ENCODE measurements around the gene FAXDC2.

Gene FAXDC2

DNA sequence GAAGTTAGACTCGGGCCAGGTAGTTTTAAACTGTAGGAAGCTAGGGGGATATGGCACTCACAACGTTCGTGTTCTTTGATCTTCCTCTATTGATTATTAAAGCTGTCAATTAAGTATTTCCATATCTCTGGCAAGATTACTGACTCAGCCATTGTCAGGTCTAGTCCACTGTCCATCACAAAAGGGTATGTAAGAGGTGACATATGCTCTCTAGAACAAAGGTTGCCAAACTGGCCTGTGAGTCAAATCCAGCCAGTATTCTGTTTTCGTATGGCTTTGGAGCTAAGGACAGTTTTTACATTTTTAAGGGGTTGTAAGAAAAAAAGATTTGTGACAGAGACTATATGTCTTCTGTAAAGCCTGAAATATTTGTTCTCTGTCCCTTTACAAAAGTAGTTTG, 44.2 kb downstream of the FAXDC2 start:
- Histone ChIP-seq H3K4me3 (ENCODE audit: low read length) (no peak overlapping the region), H3K4me1 (ENCODE audit: control insufficient read depth, insufficient read depth, low read length) (no peaks in the 10 kb centered on the region), H3K36me3 (ENCODE audit: control insufficient read depth, insufficient read depth, low read length) (peaks cover 58% of the 10 kb centered on the region), H3K27ac (ENCODE audit: low read depth, low read length) (no peak overlapping the region), H3K27me3 (ENCODE audit: control insufficient read depth, insufficient read depth, low read length) (no peaks in the 10 kb centered on the region), H3K9ac (ENCODE audit: low read length) (no peak overlapping the region)

DNA sequence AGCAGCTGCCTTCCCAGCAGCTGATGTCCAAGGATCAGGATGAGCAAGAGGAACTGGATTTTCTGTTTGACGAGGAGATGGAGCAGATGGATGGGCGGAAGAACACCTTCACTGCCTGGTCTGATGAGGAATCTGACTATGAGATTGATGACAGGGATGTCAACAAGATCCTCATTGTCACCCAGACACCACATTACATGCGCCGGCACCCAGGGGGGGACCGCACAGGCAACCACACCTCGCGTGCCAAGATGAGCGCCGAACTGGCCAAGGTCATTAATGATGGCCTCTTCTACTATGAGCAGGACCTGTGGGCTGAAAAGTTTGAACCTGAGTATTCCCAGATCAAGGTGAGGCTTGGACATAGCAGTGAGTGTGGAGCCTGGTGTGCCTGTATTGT, 48.4 kb downstream of the FAXDC2 start:
- no peak overlapping the region for H3K4me3 ChIP-seq (ENCODE audit: low read length)
- peaks cover 61% of the 10 kb centered on the region for H3K36me3 ChIP-seq (ENCODE audit: control insufficient read depth, insufficient read depth, low read length)
- no peak overlapping the region for H3K27ac ChIP-seq (ENCODE audit: low read depth, low read length)
- no peaks in the 10 kb centered on the region for H3K4me1 ChIP-seq (ENCODE audit: control insufficient read depth, insufficient read depth, low read length)
- no peak overlapping the region for H3K9ac ChIP-seq (ENCODE audit: low read length)
- H3K27me3 ChIP-seq (ENCODE audit: control insufficient read depth, insufficient read depth, low read length) = no peaks in the 10 kb centered on the region

DNA sequence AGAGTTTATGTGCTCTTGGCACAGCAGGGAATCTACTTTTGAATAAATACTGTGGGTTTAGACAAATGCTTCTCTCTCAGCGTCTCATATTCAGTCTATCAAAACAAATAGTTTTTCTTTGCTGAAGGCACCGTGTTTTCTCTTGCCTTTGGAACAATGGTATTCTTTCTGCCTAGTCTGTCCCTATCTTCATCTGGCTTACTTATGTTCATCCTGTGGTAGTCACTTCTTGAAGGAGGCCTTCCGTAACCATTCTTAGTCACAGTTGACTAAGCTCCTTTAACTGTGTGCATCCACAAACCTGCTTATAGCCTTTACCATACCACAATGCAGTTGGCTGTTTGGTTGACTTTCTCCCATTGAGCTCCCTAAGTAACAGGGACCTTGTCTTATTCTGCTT, 49.3 kb downstream of the FAXDC2 start:
- Histone ChIP-seq H3K9ac (ENCODE audit: low read length) (no peak overlapping the region), H3K27ac (ENCODE audit: low read depth, low read length) (no peak overlapping the region), H3K4me1 (ENCODE audit: control insufficient read depth, insufficient read depth, low read length) (no peaks in the 10 kb centered on the region), H3K4me3 (ENCODE audit: low read length) (no peak overlapping the region), H3K27me3 (ENCODE audit: control insufficient read depth, insufficient read depth, low read length) (no peaks in the 10 kb centered on the region), H3K36me3 (ENCODE audit: control insufficient read depth, insufficient read depth, low read length) (peaks cover 61% of the 10 kb centered on the region)

- Histone ChIP-seq H3K4me3 (ENCODE audit: low read length) (no peak overlapping the region), H3K36me3 (ENCODE audit: control insufficient read depth, insufficient read depth, low read length) (peaks cover 58% of the 10 kb centered on the region), H3K9ac (ENCODE audit: low read length) (no peak overlapping the region), H3K4me1 (ENCODE audit: control insufficient read depth, insufficient read depth, low read length) (no peaks in the 10 kb centered on the region), H3K27me3 (ENCODE audit: control insufficient read depth, insufficient read depth, low read length) (no peaks in the 10 kb centered on the region), H3K27ac (ENCODE audit: low read depth, low read length) (no peak overlapping the region)
These were observed 49.8 kb downstream of the FAXDC2 start for GRCh38 chr5:154800582-154800981.

GRCh38 chr5:154797762-154798161, 52.6 kb downstream of the FAXDC2 start:
- peaks cover 51% of the 10 kb centered on the region for H3K36me3 ChIP-seq (ENCODE audit: control insufficient read depth, insufficient read depth, low read length)
- no peaks in the 10 kb centered on the region for H3K27me3 ChIP-seq (ENCODE audit: control insufficient read depth, insufficient read depth, low read length)
- H3K9ac ChIP-seq (ENCODE audit: low read length) = no peak overlapping the region
- H3K4me3 ChIP-seq (ENCODE audit: low read length) = no peak overlapping the region
- no peak overlapping the region for H3K27ac ChIP-seq (ENCODE audit: low read depth, low read length)
- H3K4me1 ChIP-seq (ENCODE audit: control insufficient read depth, insufficient read depth, low read length) = no peaks in the 10 kb centered on the region

DNA sequence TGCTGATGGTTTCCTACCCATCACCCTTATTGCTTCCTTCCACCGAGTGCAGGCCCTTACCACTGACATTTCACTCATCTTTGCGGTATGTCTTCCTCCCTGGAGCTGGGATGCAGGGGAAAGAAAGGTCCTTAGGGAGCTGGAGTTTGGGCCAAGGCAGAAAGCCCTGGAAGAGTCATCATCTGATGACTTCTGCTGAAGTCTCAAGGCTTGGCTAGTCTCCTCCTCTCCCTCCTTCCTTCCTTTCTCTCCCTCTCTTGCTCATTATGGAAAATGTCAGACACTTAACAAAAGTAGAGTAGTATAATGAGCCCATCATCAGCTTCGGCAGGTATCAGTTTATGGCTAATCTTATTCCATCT, 55.2 kb downstream of the FAXDC2 start:
- Histone ChIP-seq H3K9ac (ENCODE audit: low read length) (no peak overlapping the region), H3K4me3 (ENCODE audit: low read length) (no peak overlapping the region), H3K27ac (ENCODE audit: low read depth, low read length) (no peak overlapping the region), H3K27me3 (ENCODE audit: control insufficient read depth, insufficient read depth, low read length) (no peaks in the 10 kb centered on the region), H3K36me3 (ENCODE audit: control insufficient read depth, insufficient read depth, low read length) (peaks cover 44% of the 10 kb centered on the region), H3K4me1 (ENCODE audit: control insufficient read depth, insufficient read depth, low read length) (no peaks in the 10 kb centered on the region)

GRCh38 chr5:154794525-154795234, 55.7 kb downstream of the FAXDC2 start:
- H3K27ac ChIP-seq (ENCODE audit: low read depth, low read length) = no peak overlapping the region
- no peak overlapping the region for H3K4me3 ChIP-seq (ENCODE audit: low read length)
- H3K4me1 ChIP-seq (ENCODE audit: control insufficient read depth, insufficient read depth, low read length) = no peaks in the 10 kb centered on the region
- no peak overlapping the region for H3K9ac ChIP-seq (ENCODE audit: low read length)
- H3K27me3 ChIP-seq (ENCODE audit: control insufficient read depth, insufficient read depth, low read length) = no peaks in the 10 kb centered on the region
- H3K36me3 ChIP-seq (ENCODE audit: control insufficient read depth, insufficient read depth, low read length) = peaks cover 39% of the 10 kb centered on the region

DNA sequence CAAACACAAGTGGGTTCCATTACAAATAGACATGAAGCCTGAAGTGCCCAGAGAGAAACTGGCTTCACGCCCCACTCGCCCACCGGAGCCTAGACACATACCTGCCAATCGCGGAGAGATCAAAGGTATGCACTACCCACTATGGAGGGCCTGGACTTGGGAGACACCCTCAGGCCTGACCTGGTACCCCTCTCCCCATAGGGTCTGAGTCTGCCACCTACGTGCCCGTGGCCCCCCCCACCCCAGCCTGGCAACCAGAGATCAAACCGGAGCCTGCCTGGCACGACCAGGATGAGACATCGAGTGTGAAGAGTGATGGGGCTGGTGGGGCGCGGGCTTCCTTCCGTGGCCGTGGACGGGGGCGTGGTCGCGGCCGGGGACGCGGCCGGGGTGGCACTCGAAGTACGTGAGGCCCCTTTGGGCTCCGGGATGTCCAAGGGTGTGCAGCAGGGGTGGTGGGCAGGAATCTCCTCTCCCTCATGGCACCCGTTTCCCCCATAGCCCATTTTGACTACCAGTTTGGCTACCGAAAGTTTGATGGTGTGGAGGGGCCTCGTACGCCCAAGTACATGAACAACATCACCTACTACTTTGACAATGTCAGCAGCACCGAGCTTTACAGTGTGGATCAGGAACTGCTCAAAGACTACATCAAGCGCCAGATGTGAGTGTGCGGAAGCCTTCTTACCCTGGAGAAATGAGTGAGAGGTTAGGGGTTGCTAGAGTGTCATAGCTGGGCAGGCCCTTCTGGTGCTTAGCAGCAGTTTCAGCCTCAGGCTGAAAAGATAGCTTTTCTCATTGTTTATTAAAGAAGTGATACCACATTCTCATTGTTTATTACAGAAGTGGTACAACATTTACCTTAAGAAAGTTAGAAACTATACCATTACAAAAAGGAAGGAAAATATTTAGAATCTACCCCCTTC, 56.5 kb downstream of the FAXDC2 start:
- Histone ChIP-seq H3K9ac (ENCODE audit: low read length) (no peak overlapping the region), H3K27me3 (ENCODE audit: control insufficient read depth, insufficient read depth, low read length) (no peaks in the 10 kb centered on the region), H3K4me3 (ENCODE audit: low read length) (no peak overlapping the region), H3K4me1 (ENCODE audit: control insufficient read depth, insufficient read depth, low read length) (no peaks in the 10 kb centered on the region), H3K27ac (ENCODE audit: low read depth, low read length) (no peak overlapping the region), H3K36me3 (ENCODE audit: control insufficient read depth, insufficient read depth, low read length) (peaks cover 38% of the 10 kb centered on the region)

- H3K36me3 ChIP-seq (ENCODE audit: control insufficient read depth, insufficient read depth, low read length) = peaks cover 34% of the 10 kb centered on the region
- H3K4me3 ChIP-seq (ENCODE audit: low read length) = no peak overlapping the region
- no peaks in the 10 kb centered on the region for H3K27me3 ChIP-seq (ENCODE audit: control insufficient read depth, insufficient read depth, low read length)
- peaks cover 9% of the 10 kb centered on the region for H3K4me1 ChIP-seq (ENCODE audit: control insufficient read depth, insufficient read depth, low read length)
- H3K9ac ChIP-seq (ENCODE audit: low read length) = no peak overlapping the region
- H3K27ac ChIP-seq (ENCODE audit: low read depth, low read length) = no peak overlapping the region
These were observed 58.9 kb downstream of the FAXDC2 start for GRCh38 chr5:154791535-154791934.

DNA sequence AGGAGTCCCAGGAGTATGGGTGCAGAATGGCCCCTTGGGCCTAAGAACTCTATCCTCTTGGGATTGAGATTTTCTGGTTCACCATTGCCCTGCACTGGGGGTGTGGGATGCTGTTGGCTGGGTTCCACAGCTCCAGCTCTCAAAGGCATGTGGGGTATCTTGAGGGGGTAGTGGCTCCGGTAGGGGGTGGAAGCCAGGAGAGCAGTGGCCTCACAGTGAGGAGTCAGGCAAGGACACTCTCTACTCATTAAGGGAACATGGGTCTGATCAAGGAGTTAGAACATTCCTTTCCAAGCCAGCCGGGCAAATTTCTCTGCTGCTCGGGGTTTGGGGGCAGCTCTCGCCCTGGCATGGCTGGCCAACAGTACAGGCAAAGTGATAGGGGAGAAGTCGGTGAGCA, 62.2 kb downstream of the FAXDC2 start:
- no peak overlapping the region for H3K4me3 ChIP-seq (ENCODE audit: low read length)
- H3K9ac ChIP-seq (ENCODE audit: low read length) = no peak overlapping the region
- H3K27ac ChIP-seq (ENCODE audit: low read depth, low read length) = no peak overlapping the region
- peaks cover 16% of the 10 kb centered on the region for H3K4me1 ChIP-seq (ENCODE audit: control insufficient read depth, insufficient read depth, low read length)
- no peaks in the 10 kb centered on the region for H3K27me3 ChIP-seq (ENCODE audit: control insufficient read depth, insufficient read depth, low read length)
- peaks cover 18% of the 10 kb centered on the region for H3K36me3 ChIP-seq (ENCODE audit: control insufficient read depth, insufficient read depth, low read length)

GRCh38 chr5:154786414-154786813, 64.0 kb downstream of the FAXDC2 start:
- no peak overlapping the region for H3K4me3 ChIP-seq (ENCODE audit: low read length)
- H3K36me3 ChIP-seq (ENCODE audit: control insufficient read depth, insufficient read depth, low read length) = peaks cover 4% of the 10 kb centered on the region
- no peak overlapping the region for H3K27ac ChIP-seq (ENCODE audit: low read depth, low read length)
- peaks cover 25% of the 10 kb centered on the region for H3K4me1 ChIP-seq (ENCODE audit: control insufficient read depth, insufficient read depth, low read length)
- H3K9ac ChIP-seq (ENCODE audit: low read length) = no peak overlapping the region
- no peaks in the 10 kb centered on the region for H3K27me3 ChIP-seq (ENCODE audit: control insufficient read depth, insufficient read depth, low read length)

DNA sequence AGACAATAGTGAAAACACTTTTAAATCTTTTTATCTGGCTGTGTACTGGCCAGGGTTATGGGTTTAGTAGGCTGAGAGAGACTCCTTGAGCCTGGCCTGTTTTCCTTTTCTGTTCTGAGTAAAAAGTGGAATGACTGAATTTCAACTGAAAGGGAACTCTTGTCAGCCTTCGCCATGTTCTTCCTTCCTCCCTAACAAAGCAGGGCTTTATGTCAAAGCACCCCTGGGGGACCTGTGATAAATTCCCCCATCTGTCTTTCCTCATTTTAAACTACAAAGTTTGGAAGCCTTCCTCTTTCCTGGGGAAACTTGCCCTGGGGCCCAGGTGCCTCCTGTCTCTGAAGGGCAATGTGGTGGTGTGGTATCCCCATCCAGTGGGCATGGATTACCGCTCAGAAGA, 65.5 kb downstream of the FAXDC2 start:
- H3K9ac ChIP-seq (ENCODE audit: low read length) = no peak overlapping the region
- no peak overlapping the region for H3K4me3 ChIP-seq (ENCODE audit: low read length)
- H3K4me1 ChIP-seq (ENCODE audit: control insufficient read depth, insufficient read depth, low read length) = peaks cover 25% of the 10 kb centered on the region
- H3K36me3 ChIP-seq (ENCODE audit: control insufficient read depth, insufficient read depth, low read length) = no peaks in the 10 kb centered on the region
- no peaks in the 10 kb centered on the region for H3K27me3 ChIP-seq (ENCODE audit: control insufficient read depth, insufficient read depth, low read length)
- no peak overlapping the region for H3K27ac ChIP-seq (ENCODE audit: low read depth, low read length)
